NCI-H774 (cell line): Measurements from ENCODE around the gene SAYSD1.

Experiments used
- DNase-seq: peaks from one replicate; lab custom pipeline; 2025; lab: John Stamatoyannopoulos, UW

The SAYSD1 gene

GRCh38 chr6:39108041-39108839, 6.7 kb downstream of the SAYSD1 start:
- DNase-seq: no peak

DNA sequence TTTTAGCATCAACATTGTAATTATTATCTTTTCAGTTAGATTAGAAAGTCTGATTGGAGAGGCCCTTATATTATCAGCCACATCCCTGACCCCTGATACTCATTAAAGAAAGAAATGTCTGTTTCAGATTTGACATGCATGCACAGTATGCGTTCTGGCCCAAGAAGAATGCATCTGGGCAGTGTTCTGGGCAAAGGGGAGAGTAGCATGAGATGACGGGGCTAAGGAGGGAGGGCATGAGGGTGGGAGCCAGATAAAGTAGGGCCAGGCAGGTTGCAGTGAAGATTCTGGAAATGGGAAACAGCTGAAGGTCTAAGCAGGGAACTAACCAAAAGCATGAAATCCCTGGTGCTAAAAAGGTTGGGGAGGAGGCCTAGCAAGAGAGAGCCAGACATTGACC, 7.3 kb downstream of the SAYSD1 start:
- no peak for DNase-seq

GRCh38 chr6:39107034-39107433, 8.0 kb downstream of the SAYSD1 start:
- DNase-seq: no peak

DNA sequence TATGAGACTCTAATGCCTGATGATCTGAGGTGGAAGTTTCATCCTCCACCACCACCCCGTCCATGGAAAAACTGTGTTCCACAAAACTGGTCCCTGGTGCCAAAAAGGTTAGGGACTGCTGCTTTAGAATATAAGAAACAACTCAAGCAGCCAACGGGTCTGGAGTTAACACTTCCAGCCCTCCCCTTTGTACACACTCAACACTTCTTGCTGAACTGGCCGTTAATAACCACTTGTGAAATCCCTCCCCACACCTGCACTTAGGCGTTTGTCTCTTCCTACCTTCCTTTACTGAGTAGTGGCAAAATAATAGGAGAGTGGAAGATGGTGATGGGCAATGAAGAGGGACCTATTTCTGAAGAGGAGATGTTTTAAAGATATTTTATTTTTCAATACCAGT, 10.5 kb downstream of the SAYSD1 start:
- DNase-seq: no peak

- no peak for DNase-seq
Observed at GRCh38 chr6:39102821-39103136, 12.2 kb downstream of the SAYSD1 start.

GRCh38 chr6:39102071-39102820, 12.7 kb downstream of the SAYSD1 start:
- DNase-seq: no peak

DNA sequence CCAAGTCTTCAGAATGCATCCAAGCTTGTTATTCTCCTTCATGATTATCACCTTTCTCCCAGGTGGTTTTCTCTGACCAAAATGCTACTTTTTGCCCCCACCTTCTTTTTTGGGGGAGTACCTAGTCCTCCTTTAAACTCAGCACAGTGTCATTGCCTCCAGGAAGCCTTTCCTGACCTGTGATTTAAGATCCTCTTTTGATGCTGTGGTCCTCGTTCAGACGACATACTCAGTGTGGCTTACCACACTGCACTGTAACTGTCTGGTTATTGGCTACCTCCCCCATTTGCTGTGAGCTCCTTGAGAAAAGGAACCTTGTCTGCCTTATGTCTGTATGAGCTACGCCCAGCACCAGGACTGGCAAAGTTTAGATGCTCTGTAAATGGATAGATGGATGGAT, 14.6 kb downstream of the SAYSD1 start:
- no peak for DNase-seq

DNA sequence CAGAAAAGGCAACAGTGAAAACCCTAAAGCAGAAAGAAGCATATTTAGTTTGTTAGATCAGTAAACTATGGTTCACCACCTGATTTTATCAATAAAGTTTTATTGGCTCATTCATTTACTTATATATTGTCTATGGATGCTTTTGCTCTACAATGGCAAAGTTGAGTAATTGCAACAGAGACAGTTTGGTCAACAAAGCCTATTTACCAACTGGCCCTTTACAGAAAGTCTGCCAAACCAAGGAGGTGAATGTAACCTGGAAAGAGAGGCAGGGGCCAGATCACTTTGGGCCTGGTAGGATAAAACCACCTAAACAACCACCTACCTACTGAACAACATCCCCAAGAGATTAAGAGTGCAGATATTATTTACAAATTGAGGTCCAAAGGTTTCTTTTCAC, 19.4 kb downstream of the SAYSD1 start:
- DNase-seq: no peak

- DNase-seq: no peak
Observed at GRCh38 chr6:39093149-39093708, 21.8 kb downstream of the SAYSD1 start.

DNA sequence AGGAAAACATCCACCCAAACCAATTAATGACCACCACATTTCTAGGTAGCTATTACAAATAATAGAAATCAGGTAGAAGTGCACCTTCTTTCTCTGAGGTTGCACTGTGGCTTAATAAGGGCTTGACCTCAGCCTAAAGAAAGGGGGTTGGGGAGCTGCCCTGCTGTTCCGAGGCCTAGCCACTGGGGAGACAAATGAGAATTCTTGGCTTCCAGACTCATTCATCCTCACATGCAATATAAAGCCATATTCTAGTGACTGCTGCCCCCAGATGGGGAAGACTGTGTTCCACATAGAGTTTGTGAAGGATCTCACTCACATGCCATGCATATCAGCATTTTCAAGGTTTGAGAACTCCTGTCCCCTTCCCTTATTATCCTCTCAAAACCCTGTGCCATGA, 22.9 kb downstream of the SAYSD1 start:
- no peak for DNase-seq

DNA sequence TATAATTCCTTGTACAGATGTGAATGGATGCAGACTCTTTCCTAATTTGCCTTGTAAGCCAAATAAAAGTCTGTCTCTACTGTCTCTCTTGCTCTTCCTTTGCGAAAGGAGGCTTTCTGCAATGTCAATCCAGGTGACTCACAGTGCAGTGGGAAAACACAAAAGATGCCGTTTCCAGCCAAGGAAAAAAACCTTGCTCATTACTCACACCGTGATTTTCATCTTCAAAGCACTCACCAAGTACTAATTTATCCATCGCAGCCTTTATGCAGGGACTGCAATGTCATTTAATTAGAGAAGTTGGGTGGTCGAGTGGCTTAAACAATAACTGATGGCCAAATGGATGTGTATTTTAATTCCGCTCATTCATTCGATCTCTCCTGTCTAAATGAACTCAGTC, 23.8 kb downstream of the SAYSD1 start:
- DNase-seq: no peak

GRCh38 chr6:39090036-39090435, 24.9 kb downstream of the SAYSD1 start:
- no peak for DNase-seq

DNA sequence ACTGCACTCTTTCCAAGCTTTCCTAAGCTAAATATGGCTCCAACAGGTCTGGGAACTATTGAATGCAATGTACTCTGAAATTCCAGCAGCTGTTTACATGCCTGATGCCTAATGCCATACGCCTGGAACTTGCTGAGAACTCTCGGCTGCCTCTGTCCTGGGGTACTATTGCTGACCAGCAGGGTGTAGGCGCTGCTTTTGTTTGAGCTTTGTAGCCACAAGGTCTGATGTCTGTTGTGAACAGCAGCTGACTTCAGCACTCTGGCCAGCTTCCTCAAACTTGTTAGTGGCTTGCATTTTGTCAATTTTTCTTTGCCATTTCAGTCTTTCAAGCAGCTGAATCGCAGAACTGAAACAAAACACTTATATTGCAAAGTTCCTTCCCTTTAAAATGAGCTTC, 26.7 kb downstream of the SAYSD1 start:
- DNase-seq: no peak

DNA sequence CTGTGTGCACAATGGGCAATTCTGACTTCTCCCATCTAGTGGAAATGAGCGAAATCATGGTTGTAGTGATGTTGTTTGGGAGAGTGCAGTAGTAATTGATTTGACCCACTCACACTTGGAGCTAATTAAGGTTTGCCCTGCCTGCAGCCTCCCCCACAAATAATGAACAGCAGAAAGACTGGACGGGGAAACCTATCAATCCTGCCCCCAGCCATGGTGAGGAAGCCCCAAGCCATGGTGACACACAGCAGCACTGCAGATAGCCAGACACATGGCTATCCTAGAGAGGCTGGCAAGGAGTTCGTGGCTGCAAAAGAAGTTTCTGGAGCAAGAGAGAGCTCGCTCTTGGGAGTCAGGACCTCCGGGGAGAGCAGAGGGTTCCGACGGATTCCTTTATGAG, 27.8 kb downstream of the SAYSD1 start:
- DNase-seq: no peak

DNA sequence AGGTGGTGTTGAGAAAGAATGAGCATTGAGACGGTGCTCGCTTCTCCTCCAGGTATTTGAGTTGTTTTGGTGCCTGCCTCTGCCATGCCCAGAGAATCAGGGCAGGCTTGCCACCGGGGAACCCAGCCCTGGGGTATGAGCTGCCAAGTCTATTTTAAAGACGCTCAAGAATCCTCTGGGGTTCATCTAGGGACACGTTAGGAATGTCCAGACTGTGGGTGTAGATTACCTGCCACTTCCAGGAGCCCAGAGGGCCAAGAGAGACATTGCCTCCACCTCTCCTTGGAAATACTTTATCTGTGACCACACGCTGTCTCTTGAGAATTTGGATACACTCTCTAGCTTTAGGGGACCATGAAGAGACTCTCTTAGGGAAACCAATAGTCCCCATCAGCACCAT, 28.3 kb downstream of the SAYSD1 start:
- no peak for DNase-seq

- no peak for DNase-seq
Observed at GRCh38 chr6:39086294-39086693, 28.7 kb downstream of the SAYSD1 start.

GRCh38 chr6:39085129-39085797, 29.7 kb downstream of the SAYSD1 start:
- DNase-seq: no peak

DNA sequence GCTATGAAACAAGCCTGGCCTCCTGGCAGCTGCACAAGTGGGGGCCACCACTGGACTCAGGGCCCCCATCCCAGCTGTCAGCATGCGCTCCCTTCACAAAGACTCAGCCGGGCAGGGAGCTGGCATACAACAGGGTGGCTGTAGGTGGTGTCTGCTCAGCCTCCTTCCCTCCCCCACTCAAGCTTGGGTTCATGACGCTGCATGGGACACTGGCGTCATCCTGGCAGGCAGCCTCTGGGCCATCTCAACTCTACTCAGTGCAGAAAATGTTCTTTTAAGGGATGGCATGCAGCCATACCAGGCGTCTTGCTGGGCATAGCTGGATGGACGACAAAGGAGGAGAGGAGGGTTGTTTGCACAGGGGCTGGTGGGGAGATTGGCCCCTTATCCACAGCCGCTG, 30.5 kb downstream of the SAYSD1 start:
- DNase-seq: no peak

GRCh38 chr6:39083231-39083634, 31.8 kb downstream of the SAYSD1 start:
- DNase-seq: peak; percentile 56

GRCh38 chr6:39082310-39082709, 32.7 kb downstream of the SAYSD1 start:
- no peak for DNase-seq

DNA sequence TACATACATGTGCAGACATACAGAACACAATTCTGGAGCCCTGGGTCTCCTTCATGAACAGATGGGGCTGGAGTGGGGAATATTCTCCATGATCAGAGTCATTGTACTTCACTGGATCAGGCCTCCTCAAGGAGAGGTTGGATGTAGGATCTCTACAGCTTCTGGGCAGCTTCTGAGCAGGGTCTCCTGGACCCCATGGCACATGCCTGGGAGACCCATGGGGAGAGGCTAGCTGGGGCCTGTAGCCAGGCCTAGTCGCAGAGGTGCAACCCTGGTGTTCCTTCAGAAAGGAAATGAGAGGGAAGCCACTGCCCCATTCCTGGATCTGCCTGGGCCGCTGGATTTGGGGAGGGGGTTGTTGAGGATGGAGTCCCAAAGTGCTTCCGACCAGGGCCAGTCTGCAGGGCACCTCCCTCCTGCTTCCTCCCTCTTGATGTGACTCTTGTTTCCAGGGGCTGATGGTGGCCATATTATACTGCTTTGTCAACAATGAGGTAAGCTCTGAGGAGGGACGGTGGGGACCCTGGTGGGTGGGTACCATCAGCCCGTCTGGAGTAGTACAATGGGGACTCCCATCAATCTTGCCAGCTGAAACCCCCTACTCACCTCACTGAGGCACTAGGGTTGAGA, 34.6 kb downstream of the SAYSD1 start:
- DNase-seq: no peak
